ENCODE data around the gene NRARP. TPM values are rescaled to one million over a fixed set of nuclear protein-coding genes. Genes with fewer than 3 reads are reported as not detected.

Gene NRARP
- polyA plus RNA-seq, 3 donors = 15.4 TPM; not detected in 2

DNA sequence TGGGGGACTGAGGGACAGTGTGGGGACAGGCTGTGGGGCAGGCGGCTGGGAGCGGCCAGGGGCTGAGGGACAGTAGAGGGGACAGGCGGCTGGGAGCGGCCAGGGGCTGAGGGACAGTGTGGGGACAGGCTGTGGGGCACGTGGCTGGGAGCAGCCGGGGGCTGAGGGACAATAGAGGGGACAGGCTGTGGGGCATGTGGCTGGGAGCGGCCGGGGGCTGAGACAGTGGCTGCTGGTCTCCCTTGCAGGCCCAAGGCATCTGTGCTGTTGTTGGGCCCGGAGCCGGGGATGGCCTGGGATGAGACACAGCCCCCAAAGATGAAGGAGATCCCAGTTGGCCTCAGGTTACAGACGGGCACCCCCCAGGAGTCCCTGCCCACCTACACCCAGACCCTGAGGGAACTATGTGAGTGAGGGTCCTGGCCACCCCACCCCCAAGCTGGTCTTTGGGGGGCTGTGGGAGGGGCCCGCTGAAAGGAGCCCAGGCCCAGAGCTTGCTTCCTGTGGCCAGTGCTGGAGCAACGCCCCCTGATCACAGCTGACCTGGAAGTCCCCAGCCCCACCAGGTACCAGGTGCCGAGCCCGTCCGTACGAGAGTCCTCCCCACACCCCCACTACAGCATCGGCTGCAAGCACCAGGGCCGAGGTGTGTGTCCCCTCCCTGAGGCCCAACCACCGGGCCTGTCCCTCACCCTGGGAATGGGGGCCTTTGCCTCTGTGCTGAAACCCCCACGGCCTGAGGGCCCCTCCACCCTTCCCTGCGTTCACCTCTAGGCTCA is 50.4 kb downstream of the NRARP start:
- Histone ChIP-seq H3K27ac (ENCODE audit: low read depth in 1 of 2, low read length in 2 of 2) (no peak overlapping the region), H3K4me2 (replicated peaks; ENCODE audit: extremely low read depth, low read length, poor library complexity, severe bottlenecking) (no peak overlapping the region), H4K20me1 (ENCODE audit: insufficient read depth, low read length) (peaks cover 14% of the 10 kb centered on the region), H2AFZ (ENCODE audit: insufficient read depth, low read depth, low read length, poor library complexity, severe bottlenecking) (no peak overlapping the region), H3K36me3 (replicated peaks in 1 of 2; ENCODE audit: control insufficient read depth in 1 of 2, insufficient read depth in 2 of 2, low read length in 2 of 2) (peaks cover 1 to 3% of the 10 kb centered on the region in 2 donors), H3K4me3 (replicated peaks in 1 of 3; ENCODE audit: low read depth in 2 of 3, low read length in 3 of 3) (no peak overlapping the region), H3K27me3 (ENCODE audit: control insufficient read depth in 2 of 2, insufficient read depth in 2 of 2, low read length in 2 of 2) (no peaks in the 10 kb centered on the region), H3K79me2 (ENCODE audit: insufficient read depth, low read length) (peaks cover 14% of the 10 kb centered on the region), H3K4me1 (ENCODE audit: control insufficient read depth in 1 of 2, insufficient read depth in 2 of 2, low read length in 2 of 2) (peaks cover 18 to 23% of the 10 kb centered on the region in 2 donors), H3K9ac (ENCODE audit: insufficient read depth, low read length, poor library complexity, severe bottlenecking) (no peak overlapping the region), H3K9me3 (replicated peaks in 1 of 2; ENCODE audit: control insufficient read depth in 1 of 2, insufficient read depth in 1 of 2, low read length in 2 of 2) (no peaks in the 10 kb centered on the region)
- DNase-seq = no peak
- H3K27me3 Mint-ChIP-seq (ENCODE audit: low read depth in 3 of 3) = peaks cover 5 to 10% (median 6%) of the 10 kb centered on the region in 3 donors
- no peak overlapping the region for H3K27ac Mint-ChIP-seq
- peaks cover 16% of the 10 kb centered on the region for H3K4me1 Mint-ChIP-seq
- TF ChIP-seq, protein P1, sequence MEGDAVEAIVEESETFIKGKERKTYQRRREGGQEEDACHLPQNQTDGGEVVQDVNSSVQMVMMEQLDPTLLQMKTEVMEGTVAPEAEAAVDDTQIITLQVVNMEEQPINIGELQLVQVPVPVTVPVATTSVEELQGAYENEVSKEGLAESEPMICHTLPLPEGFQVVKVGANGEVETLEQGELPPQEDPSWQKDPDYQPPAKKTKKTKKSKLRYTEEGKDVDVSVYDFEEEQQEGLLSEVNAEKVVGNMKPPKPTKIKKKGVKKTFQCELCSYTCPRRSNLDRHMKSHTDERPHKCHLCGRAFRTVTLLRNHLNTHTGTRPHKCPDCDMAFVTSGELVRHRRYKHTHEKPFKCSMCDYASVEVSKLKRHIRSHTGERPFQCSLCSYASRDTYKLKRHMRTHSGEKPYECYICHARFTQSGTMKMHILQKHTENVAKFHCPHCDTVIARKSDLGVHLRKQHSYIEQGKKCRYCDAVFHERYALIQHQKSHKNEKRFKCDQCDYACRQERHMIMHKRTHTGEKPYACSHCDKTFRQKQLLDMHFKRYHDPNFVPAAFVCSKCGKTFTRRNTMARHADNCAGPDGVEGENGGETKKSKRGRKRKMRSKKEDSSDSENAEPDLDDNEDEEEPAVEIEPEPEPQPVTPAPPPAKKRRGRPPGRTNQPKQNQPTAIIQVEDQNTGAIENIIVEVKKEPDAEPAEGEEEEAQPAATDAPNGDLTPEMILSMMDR (IDR thresholded peaks at IDR 0.05) = no peak
- H3K9me3 Mint-ChIP-seq = no peaks in the 10 kb centered on the region
- 93% methylated on average over 7 of the region's 22 CpGs for WGBS (ENCODE audit: insufficient coverage)
- intact Hi-C loops (cut with micrococcal nuclease) = no loop called here
- no peak overlapping the region for H3K4me3 Mint-ChIP-seq
- H3K36me3 Mint-ChIP-seq = peaks cover 0 to 7% of the 10 kb centered on the region in 2 donors

- peaks cover 5 to 10% (median 6%) of the 10 kb centered on the region in 3 donors for H3K27me3 Mint-ChIP-seq (ENCODE audit: low read depth in 3 of 3)
- 96% methylated on average over 4 of the region's 4 CpGs for WGBS (ENCODE audit: insufficient coverage)
- no peak within 1 kb of the TSS for H3K4me3 Mint-ChIP-seq
- Histone ChIP-seq H4K20me1 (ENCODE audit: insufficient read depth, low read length) (peaks cover 9% of the 10 kb centered on the region), H3K79me2 (ENCODE audit: insufficient read depth, low read length) (peaks cover 8% of the 10 kb centered on the region), H3K9ac (ENCODE audit: insufficient read depth, low read length, poor library complexity, severe bottlenecking) (no peak within 1 kb of the TSS), H2AFZ (ENCODE audit: insufficient read depth, low read depth, low read length, poor library complexity, severe bottlenecking) (no peak within 1 kb of the TSS), H3K9me3 (replicated peaks in 1 of 2; ENCODE audit: control insufficient read depth in 1 of 2, insufficient read depth in 1 of 2, low read length in 2 of 2) (no peaks in the 10 kb centered on the region), H3K4me2 (replicated peaks; ENCODE audit: extremely low read depth, low read length, poor library complexity, severe bottlenecking) (no peak within 1 kb of the TSS), H3K4me3 (replicated peaks in 1 of 3; ENCODE audit: low read depth in 2 of 3, low read length in 3 of 3) (no peak within 1 kb of the TSS), H3K36me3 (replicated peaks in 1 of 2; ENCODE audit: control insufficient read depth in 1 of 2, insufficient read depth in 2 of 2, low read length in 2 of 2) (no peaks in the 10 kb centered on the region), H3K27ac (ENCODE audit: low read depth in 1 of 2, low read length in 2 of 2) (no peak within 1 kb of the TSS), H3K4me1 (ENCODE audit: control insufficient read depth in 1 of 2, insufficient read depth in 2 of 2, low read length in 2 of 2) (peaks cover 12 to 17% of the 10 kb centered on the region in 2 donors), H3K27me3 (ENCODE audit: control insufficient read depth in 2 of 2, insufficient read depth in 2 of 2, low read length in 2 of 2) (no peaks in the 10 kb centered on the region)
- TF ChIP-seq, protein P1 (IDR thresholded peaks at IDR 0.05) = no peak
- H3K27ac Mint-ChIP-seq = no peak within 1 kb of the TSS
- DNase-seq = no peak
- H3K4me1 Mint-ChIP-seq = peaks cover 10% of the 10 kb centered on the region
- no peaks in the 10 kb centered on the region for H3K9me3 Mint-ChIP-seq
- peaks cover 0 to 1% of the 10 kb centered on the region in 2 donors for H3K36me3 Mint-ChIP-seq
- intact Hi-C loops (cut with micrococcal nuclease) = no loop called here
Observed at GRCh38 chr9:137251194-137251461, 50.9 kb downstream of the NRARP start, which contains the start of gene STPG3. Gene STPG3 (plus strand): TSS chr9:137251286. CDS start chr9:137251287, 1 bp downstream.
